ENCODE results near the gene BSG. TPM values are rescaled to one million over a fixed set of nuclear protein-coding genes. Genes with fewer than 3 reads are reported as not detected.

BSG gene
- total and polyA plus RNA-seq, 7 experiments from 2014 or later, result 109 to 349 (median 159) TPM

GRCh38 chr19:530134-531008, 42.0 kb upstream of the BSG start:
- Histone ChIP-seq H3K36me3 (ENCODE audit: control insufficient read depth in 2 of 3, insufficient read depth in 3 of 3, low read length in 3 of 3) (peaks cover 0 to 11% (median 0%) of the 10 kb centered on the region in 3 experiments), H3K4me3 (ENCODE audit: low read length) (peak overlapping the region; percentile 72), H3K4me1 (ENCODE audit: control insufficient read depth in 2 of 2, insufficient read depth in 2 of 2, low read length in 2 of 2) (peaks cover 8 to 9% of the 10 kb centered on the region in 2 donors), H3K27ac (ENCODE audit: low read depth, low read length) (peak overlapping the region; percentile 90), H3K9me3 (ENCODE audit: control insufficient read depth in 2 of 3, low read length in 3 of 3) (no peaks in the 10 kb centered on the region), H3K27me3 (ENCODE audit: control insufficient read depth in 2 of 2, insufficient read depth in 2 of 2, low read length in 2 of 2) (no peaks in the 10 kb centered on the region)
- intact Hi-C loops (cut with micrococcal nuclease), result loop anchor here (1.0 kb wide), 9 partner anchors 11 to 150 kb away; partner anchors contain the start of genes BSG (in 2 of the 2), FGF22 (in 1 of the 2), POLRMT (in 1 of the 2) and RNF126 (in 1 of the 2)
- Mint-ChIP-seq H3K27ac (peak overlapping the region in 8 of 9 donors; percentile 19 to 87 (median 80)), H3K4me1 (peaks cover 8 to 30% (median 19%) of the 10 kb centered on the region in 7 donors), H3K36me3 (no peaks in the 10 kb centered on the region), H3K4me3 (peak overlapping the region; percentile 64 to 93 (median 82)), H3K27me3 (peaks cover 0 to 7% (median 0%) of the 10 kb centered on the region in 5 donors), H3K9me3 (peaks cover 0 to 2% (median 0%) of the 10 kb centered on the region in 11 donors)
- DNase-seq, result peak in 1 of 9 donors; percentile 18
- CTCF ChIA-PET, result interaction anchor here (0.6 to 3.7 kb wide), 4 partner anchors 9 to 95 kb away, joined by 3 to 28 read pairs (median 6); no protein-coding TSS in a partner anchor
- POLR2A ChIA-PET, result interaction anchor here (0.7 to 6.3 kb wide), 7 partner anchors 9 to 489 kb away, joined by 3 to 70 read pairs (median 11); partner anchors contain the start of gene TPGS1
- no peak for ATAC-seq

GRCh38 chr19:531009-531752, 41.2 kb upstream of the BSG start:
- Histone ChIP-seq H3K4me3 (ENCODE audit: low read length) (peak overlapping the region; percentile 72), H3K4me1 (ENCODE audit: control insufficient read depth in 2 of 2, insufficient read depth in 2 of 2, low read length in 2 of 2) (peaks cover 8 to 9% of the 10 kb centered on the region in 2 donors), H3K36me3 (ENCODE audit: control insufficient read depth in 2 of 3, insufficient read depth in 3 of 3, low read length in 3 of 3) (peaks cover 0 to 19% (median 0%) of the 10 kb centered on the region in 3 experiments), H3K27me3 (ENCODE audit: control insufficient read depth in 2 of 2, insufficient read depth in 2 of 2, low read length in 2 of 2) (no peaks in the 10 kb centered on the region), H3K9me3 (ENCODE audit: control insufficient read depth in 2 of 3, low read length in 3 of 3) (no peaks in the 10 kb centered on the region), H3K27ac (ENCODE audit: low read depth, low read length) (peak overlapping the region; percentile 90)
- peak overlapping the region; percentile 64 to 93 (median 82) for H3K4me3 Mint-ChIP-seq
- ChIA-PET CTCF (interaction anchor here (1.7 to 3.7 kb wide), 4 partner anchors 10 to 25 kb away, joined by 8 to 28 read pairs (median 12); no protein-coding TSS in a partner anchor), POLR2A (interaction anchor here (0.7 to 6.3 kb wide), 11 partner anchors 10 to 489 kb away, joined by 3 to 70 read pairs (median 5); partner anchors contain the start of genes POLRMT, RNF126 and TPGS1)
- H3K4me1 Mint-ChIP-seq, result peaks cover 8 to 32% (median 16%) of the 10 kb centered on the region in 7 donors
- intact Hi-C loops (cut with micrococcal nuclease), result loop anchor here (1.0 kb wide), 9 partner anchors 12 to 149 kb away; partner anchors contain the start of genes BSG (in 2 of the 2), FGF22 (in 1 of the 2), POLRMT (in 1 of the 2) and RNF126 (in 1 of the 2)
- ATAC-seq (peak; percentile 87), DNase-seq (peak; percentile 79 to 100 (median 94))
- peaks cover 0 to 4% (median 0%) of the 10 kb centered on the region in 5 donors for H3K27me3 Mint-ChIP-seq
- H3K27ac Mint-ChIP-seq, result peak overlapping the region in 8 of 9 donors; percentile 19 to 87 (median 80)
- H3K9me3 Mint-ChIP-seq, result no peaks in the 10 kb centered on the region
- H3K36me3 Mint-ChIP-seq, result no peaks in the 10 kb centered on the region

GRCh38 chr19:531753-532560, 40.4 kb upstream of the BSG start, which contains the start of gene CDC34:
CDC34 (plus strand) TSS chr19:531760; CDS start chr19:531932, 172 bp downstream.
- CTCF ChIA-PET, result interaction anchor here (0.5 to 3.7 kb wide), 6 partner anchors 10 to 361 kb away, joined by 3 to 28 read pairs (median 8); partner anchors contain the start of genes MED16 and RNU6-9
- ATAC-seq (no peak), DNase-seq (no peak)
- Histone ChIP-seq H3K27me3 (ENCODE audit: control insufficient read depth in 2 of 2, insufficient read depth in 2 of 2, low read length in 2 of 2) (no peaks in the 10 kb centered on the region), H3K36me3 (ENCODE audit: control insufficient read depth in 2 of 3, insufficient read depth in 3 of 3, low read length in 3 of 3) (peaks cover 0 to 27% (median 0%) of the 10 kb centered on the region in 3 experiments), H3K4me1 (ENCODE audit: control insufficient read depth in 2 of 2, insufficient read depth in 2 of 2, low read length in 2 of 2) (peaks cover 8 to 9% of the 10 kb centered on the region in 2 donors), H3K27ac (ENCODE audit: low read depth, low read length) (peak within 1 kb of the TSS; percentile 90), H3K4me3 (ENCODE audit: low read length) (peak within 1 kb of the TSS; percentile 72), H3K9me3 (ENCODE audit: control insufficient read depth in 2 of 3, low read length in 3 of 3) (no peaks in the 10 kb centered on the region)
- Mint-ChIP-seq H3K27me3 (peaks cover 0 to 1% (median 0%) of the 10 kb centered on the region in 5 donors), H3K27ac (peak within 1 kb of the TSS; percentile 62 to 95 (median 85)), H3K36me3 (no peaks in the 10 kb centered on the region), H3K4me1 (peaks cover 8 to 32% (median 16%) of the 10 kb centered on the region in 7 donors), H3K9me3 (no peaks in the 10 kb centered on the region), H3K4me3 (peak within 1 kb of the TSS; percentile 88 to 96 (median 92))
- intact Hi-C loops (cut with micrococcal nuclease), result loop anchor here (1.0 kb wide), 10 partner anchors 11 to 148 kb away; partner anchors contain the start of genes BSG (in 2 of the 2), FGF22 (in 1 of the 2), POLRMT (in 1 of the 2) and RNF126 (in 1 of the 2)
- POLR2A ChIA-PET, result interaction anchor here (0.6 to 6.3 kb wide), 13 partner anchors 9 to 131 kb away, joined by 3 to 70 read pairs (median 5); partner anchors contain the start of genes POLRMT, RNF126 and TPGS1

- peak overlapping the region; percentile 67 for H3K4me3 ChIP-seq (ENCODE audit: low read length)
- no peaks in the 10 kb centered on the region for H3K27me3 ChIP-seq (ENCODE audit: control insufficient read depth in 2 of 2, insufficient read depth in 2 of 2, low read length in 2 of 2)
- ATAC-seq (peak; percentile 20), DNase-seq (peak in 8 of 9 donors; percentile 33 to 60 (median 50))
- ChIA-PET CTCF (interaction anchor here (0.6 to 3.7 kb wide), 7 partner anchors 10 to 238 kb away, joined by 3 to 28 read pairs (median 5); no protein-coding TSS in a partner anchor), POLR2A (interaction anchor here (0.6 to 6.3 kb wide), 11 partner anchors 10 to 130 kb away, joined by 3 to 70 read pairs (median 3); partner anchors contain the start of genes POLRMT and RNF126)
- peaks cover 0 to 32% (median 0%) of the 10 kb centered on the region in 3 experiments for H3K36me3 ChIP-seq (ENCODE audit: control insufficient read depth in 2 of 3, insufficient read depth in 3 of 3, low read length in 3 of 3)
- peak overlapping the region; percentile 88 to 96 (median 92) for H3K4me3 Mint-ChIP-seq
- H3K27ac Mint-ChIP-seq, result peak overlapping the region; percentile 58 to 96 (median 92)
- H3K4me1 Mint-ChIP-seq, result peaks cover 8 to 32% (median 16%) of the 10 kb centered on the region in 7 donors
- no peaks in the 10 kb centered on the region for H3K36me3 Mint-ChIP-seq
- H3K9me3 ChIP-seq (ENCODE audit: control insufficient read depth in 2 of 3, low read length in 3 of 3), result no peaks in the 10 kb centered on the region
- intact Hi-C loops (cut with micrococcal nuclease), result loop anchor here in 1 of 2 donors (1.0 kb wide), 1 partner anchor 11 kb away; no protein-coding TSS in a partner anchor
- H3K27me3 Mint-ChIP-seq, result no peaks in the 10 kb centered on the region
- peaks cover 8 to 9% of the 10 kb centered on the region in 2 donors for H3K4me1 ChIP-seq (ENCODE audit: control insufficient read depth in 2 of 2, insufficient read depth in 2 of 2, low read length in 2 of 2)
- H3K27ac ChIP-seq (ENCODE audit: low read depth, low read length), result peak overlapping the region; percentile 81
- H3K9me3 Mint-ChIP-seq, result no peaks in the 10 kb centered on the region
Measured at GRCh38 chr19:532561-533363, 39.6 kb upstream of the BSG start.
